Dendritic cell treated with granulocyte-macrophage colony-stimulating factor and Interleukin-4, amounts not matched to agents 40 ng/mL and 50 ng/mL, for 4 days (primary cell): ENCODE data around the gene CASZ1.

Source experiments
- H3K27ac Mint-ChIP-seq: one replicate; pipeline ENCODE4 v1.8.0; 2022; ENCODE audit warnings: mild to moderate bottlenecking, mixed read lengths
- H3K27me3 Mint-ChIP-seq: one replicate; pipeline ENCODE4 v1.8.0; 2022; ENCODE audit warnings: mild to moderate bottlenecking, mixed read lengths
- H3K36me3 Mint-ChIP-seq: one replicate; pipeline ENCODE4 v1.8.0; 2022; ENCODE audit warnings: low read depth, mixed read lengths
- H3K4me1 Mint-ChIP-seq: one replicate; pipeline ENCODE4 v1.8.0; 2022; ENCODE audit warnings: low read depth, mixed read lengths
- H3K4me3 Mint-ChIP-seq: one replicate; pipeline ENCODE4 v1.8.0; 2022; ENCODE audit warnings: mild to moderate bottlenecking, moderate library complexity, mixed read lengths
- H3K9me3 Mint-ChIP-seq: one replicate; pipeline ENCODE4 v1.8.0; 2022; ENCODE audit warnings: mixed read lengths
- intact Hi-C: fragments of 100-400 bp; cut with micrococcal nuclease; formaldehyde crosslinking; loops from one replicate; pipeline ENCODE4 v1.15.0; 2022

Gene CASZ1

DNA sequence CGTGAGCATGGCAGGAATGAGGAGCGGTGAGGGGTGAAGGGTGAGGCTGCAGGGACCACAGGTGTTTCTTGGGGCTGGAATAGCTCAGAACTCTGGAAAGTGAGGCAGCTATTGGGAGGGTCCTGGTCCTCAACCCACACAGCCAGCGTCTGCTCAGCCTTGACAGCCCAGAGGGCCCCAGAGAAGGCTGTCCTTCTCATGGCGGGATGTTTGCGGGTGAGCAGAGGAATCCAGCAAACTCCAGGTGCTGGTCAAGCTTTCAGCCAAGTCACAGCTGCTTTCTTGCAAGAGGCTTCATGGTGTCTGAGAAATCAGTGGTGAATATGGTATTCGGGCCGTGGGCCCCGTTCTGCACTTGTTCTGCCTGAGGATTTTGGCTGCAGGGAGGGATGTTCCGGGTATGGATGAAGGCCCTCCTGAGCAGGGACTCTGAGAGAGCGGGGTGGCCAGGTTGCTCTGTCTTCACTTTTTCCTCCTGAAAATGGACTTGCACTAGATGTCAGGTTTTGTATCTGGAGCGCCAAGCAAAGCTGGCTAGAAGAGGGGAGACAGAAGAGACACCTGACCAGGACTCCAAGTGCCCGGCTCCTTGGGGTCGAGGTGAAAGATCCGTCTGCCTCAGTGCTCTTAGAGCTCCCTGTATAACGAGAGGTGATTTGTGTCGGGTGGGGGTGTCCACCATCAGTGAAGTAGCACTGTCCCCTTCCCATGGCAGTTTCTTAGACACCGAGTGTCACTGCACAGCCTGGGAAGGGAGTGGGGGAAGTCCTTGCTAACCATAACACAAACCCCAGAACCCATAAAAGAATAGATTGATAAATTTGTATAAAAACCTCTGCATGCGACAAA lies 181.8 kb downstream of the CASZ1 start:
- peak overlapping the region; percentile 55 for H3K27ac Mint-ChIP-seq
- H3K27me3 Mint-ChIP-seq = no peaks in the 10 kb centered on the region
- no peak overlapping the region for H3K4me3 Mint-ChIP-seq
- intact Hi-C loops = no loop called here
- H3K9me3 Mint-ChIP-seq = no peaks in the 10 kb centered on the region
- H3K4me1 Mint-ChIP-seq = peaks cover 25% of the 10 kb centered on the region
- H3K36me3 Mint-ChIP-seq = peaks cover 25% of the 10 kb centered on the region

DNA sequence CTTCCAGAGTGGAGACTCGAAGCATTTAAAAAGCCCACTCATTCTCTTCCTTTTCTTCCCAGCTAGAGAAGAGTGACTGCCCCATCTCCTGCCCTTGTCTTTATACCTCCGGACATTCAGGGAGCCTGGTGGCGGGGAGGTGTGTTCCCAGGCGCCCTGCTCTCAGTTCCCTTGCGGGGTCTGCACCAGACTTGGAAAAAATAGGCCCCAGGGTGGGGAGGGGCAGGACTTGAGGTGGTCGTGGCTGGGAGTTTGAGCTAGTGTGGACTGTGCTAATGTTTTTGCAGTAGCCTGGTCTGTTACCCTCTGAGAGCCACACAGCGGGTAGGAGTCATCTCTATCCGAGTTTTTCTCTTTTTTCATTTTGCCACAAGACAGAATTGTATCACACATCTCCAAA lies 182.6 kb downstream of the CASZ1 start:
- Mint-ChIP-seq H3K9me3 (no peaks in the 10 kb centered on the region), H3K27me3 (no peaks in the 10 kb centered on the region), H3K4me3 (no peak overlapping the region), H3K27ac (peak overlapping the region; percentile 55), H3K36me3 (peaks cover 25% of the 10 kb centered on the region), H3K4me1 (peaks cover 25% of the 10 kb centered on the region)
- intact Hi-C loops = no loop called here

DNA sequence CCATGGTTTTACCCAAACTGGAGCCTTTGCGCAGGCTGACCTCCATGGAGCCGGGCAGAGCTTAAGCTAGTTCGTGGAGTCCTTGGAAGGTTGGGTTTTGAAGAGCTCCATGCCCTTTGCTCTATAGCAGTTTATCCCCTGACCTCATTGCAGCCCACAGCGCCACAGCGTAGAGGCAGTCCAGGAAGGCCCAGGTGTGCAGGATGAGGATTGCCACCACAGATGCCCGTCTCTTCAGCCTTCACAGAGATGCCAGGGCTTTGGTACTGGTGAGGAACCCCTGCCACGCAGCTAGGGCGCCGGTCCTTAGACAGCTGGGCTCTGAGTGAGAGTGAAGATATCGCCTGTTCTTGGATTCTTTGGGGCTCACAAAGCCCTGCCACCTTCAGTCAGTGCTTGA lies 183.1 kb downstream of the CASZ1 start:
- peaks cover 25% of the 10 kb centered on the region for H3K4me1 Mint-ChIP-seq
- peaks cover 21% of the 10 kb centered on the region for H3K36me3 Mint-ChIP-seq
- no peak overlapping the region for H3K4me3 Mint-ChIP-seq
- intact Hi-C loops = no loop called here
- H3K27me3 Mint-ChIP-seq = no peaks in the 10 kb centered on the region
- no peaks in the 10 kb centered on the region for H3K9me3 Mint-ChIP-seq
- peak overlapping the region; percentile 55 for H3K27ac Mint-ChIP-seq

DNA sequence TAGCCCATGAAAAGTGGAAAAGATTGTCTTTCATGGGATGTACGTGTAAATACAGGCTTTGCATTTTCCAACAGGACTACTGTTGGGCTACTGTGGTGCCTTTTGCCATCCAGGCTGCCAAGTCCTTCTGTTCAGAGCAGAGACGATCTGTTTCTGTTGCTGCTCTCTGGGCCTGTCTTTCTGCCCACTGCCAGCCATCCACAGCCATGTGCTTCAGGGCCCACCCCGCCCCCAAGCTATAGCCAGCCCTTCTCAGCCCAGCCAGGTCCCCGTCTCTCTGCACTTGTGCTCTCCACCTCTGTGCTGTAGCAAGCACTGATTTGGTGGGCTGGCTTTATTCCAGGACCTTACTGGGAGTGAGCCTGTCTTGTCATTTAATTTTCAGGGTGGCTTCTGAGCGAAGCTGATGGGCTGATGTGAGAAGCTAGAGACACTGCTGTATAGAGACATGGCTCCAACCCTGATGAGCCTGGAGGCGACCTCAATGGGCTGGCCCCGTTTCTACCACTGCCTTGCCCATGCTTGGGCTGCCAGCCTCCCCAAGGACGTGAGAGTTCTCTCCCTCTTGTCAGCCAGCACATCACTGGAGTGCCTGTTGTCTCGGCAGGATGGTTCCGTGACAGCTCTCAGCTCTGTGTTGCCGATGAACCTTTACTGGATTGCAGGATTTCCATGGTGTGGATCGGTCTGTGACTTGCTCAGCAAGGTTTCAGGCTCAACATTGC lies 183.8 kb downstream of the CASZ1 start:
- Mint-ChIP-seq H3K36me3 (peaks cover 17% of the 10 kb centered on the region), H3K4me1 (peaks cover 25% of the 10 kb centered on the region), H3K27ac (no peak overlapping the region), H3K27me3 (no peaks in the 10 kb centered on the region), H3K4me3 (no peak overlapping the region), H3K9me3 (no peaks in the 10 kb centered on the region)
- intact Hi-C loops = no loop called here

DNA sequence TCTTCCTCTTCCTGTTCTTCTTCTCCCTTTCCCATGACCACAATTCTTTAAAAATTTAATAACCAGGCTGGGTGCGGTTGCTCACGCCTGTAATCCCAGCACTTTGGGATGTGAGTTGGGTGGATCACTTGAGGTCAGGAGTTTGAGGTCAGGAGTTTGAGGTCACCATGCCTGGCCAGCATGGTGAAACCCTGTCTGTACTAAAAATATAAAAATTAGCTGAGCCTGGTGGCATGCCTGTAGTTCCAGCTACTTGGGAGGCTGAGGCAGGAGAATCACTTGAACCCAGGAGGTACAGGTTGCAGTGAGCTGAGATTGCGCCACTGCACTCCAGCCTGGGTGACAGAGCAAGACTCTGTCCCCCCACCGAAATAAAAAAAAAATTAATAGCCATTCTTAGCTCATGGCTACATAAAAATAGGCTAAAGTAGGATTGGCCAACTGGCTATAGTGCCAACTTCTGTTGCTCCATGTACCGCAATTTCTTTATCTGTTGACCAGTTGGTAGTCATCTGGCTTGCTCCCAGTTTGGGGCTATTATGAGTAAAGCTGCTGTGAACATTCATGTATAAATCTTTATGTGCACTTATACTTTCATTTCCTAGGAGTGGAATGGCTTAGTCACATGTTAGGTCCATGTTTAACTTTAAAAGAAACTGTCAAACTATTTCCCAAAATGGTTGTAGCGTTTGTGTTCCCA lies 185.4 kb downstream of the CASZ1 start:
- H3K27ac Mint-ChIP-seq = no peak overlapping the region
- peaks cover 25% of the 10 kb centered on the region for H3K4me1 Mint-ChIP-seq
- intact Hi-C loops = no loop called here
- no peak overlapping the region for H3K4me3 Mint-ChIP-seq
- H3K27me3 Mint-ChIP-seq = no peaks in the 10 kb centered on the region
- no peaks in the 10 kb centered on the region for H3K9me3 Mint-ChIP-seq
- peaks cover 10% of the 10 kb centered on the region for H3K36me3 Mint-ChIP-seq

DNA sequence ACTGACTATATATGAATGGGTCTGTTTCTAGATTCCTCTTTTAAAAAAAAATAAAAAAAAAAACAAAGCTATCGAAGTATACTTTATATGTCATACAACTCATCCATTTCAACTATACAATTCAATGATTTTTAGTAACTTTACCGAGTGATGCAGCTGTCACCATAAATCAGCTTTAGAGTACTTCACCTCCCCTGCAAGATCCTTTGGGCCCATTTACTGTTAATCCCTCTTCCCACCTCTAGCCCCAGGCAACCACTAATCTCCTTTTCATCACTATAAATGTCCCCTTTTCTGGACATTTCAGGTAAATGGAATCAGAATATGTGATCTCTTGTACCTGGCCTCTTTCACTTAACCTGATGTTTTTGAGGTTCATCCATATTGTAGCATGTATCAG lies 187.8 kb downstream of the CASZ1 start:
- H3K4me3 Mint-ChIP-seq = no peak overlapping the region
- no peaks in the 10 kb centered on the region for H3K27me3 Mint-ChIP-seq
- no peaks in the 10 kb centered on the region for H3K9me3 Mint-ChIP-seq
- H3K27ac Mint-ChIP-seq = no peak overlapping the region
- intact Hi-C loops = no loop called here
- peaks cover 10% of the 10 kb centered on the region for H3K36me3 Mint-ChIP-seq
- H3K4me1 Mint-ChIP-seq = peaks cover 5% of the 10 kb centered on the region

DNA sequence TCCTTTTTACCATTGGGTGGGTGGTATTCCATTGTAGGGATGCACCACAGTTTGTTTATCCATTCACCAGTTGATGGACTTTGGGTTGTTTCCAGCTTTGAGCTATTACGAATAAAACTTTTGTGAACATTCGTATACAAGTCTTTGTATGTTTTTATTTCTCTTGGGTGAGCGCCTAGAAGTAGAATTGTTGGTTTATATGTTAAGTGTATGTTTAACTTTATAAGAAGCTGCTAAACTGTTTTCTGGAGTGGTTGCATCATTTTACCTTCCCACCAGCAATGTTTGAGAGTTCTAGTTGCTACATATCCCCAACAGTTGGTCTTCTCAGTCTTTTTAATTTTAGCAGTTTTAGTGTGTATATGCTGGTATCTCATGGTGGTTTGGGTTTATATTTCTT lies 189.2 kb downstream of the CASZ1 start:
- intact Hi-C loops = no loop called here
- Mint-ChIP-seq H3K27me3 (no peaks in the 10 kb centered on the region), H3K9me3 (no peaks in the 10 kb centered on the region), H3K36me3 (peaks cover under 1% of the 10 kb centered on the region), H3K4me3 (no peak overlapping the region), H3K4me1 (peaks cover 5% of the 10 kb centered on the region), H3K27ac (no peak overlapping the region)

DNA sequence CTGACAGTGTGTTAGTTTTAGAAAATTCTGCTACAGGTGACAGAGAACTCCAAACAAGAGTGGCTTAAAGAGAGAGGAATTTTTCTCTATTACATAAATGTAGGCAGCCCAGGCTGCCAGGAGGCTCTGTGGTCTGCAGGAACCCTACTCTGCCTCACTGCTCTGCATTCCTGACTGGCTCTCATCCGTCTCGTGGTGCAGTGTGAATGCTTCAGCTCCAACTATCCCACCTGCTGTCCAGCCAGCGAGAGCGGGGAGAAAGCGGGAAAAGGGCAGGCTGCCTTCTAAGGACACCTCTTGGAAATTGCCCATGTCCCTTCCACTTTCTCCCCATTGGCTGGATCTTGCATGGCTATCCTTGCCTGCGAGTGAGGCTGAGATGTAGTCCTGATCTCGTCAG lies 190.4 kb downstream of the CASZ1 start:
- no peak overlapping the region for H3K4me3 Mint-ChIP-seq
- peaks cover 11% of the 10 kb centered on the region for H3K36me3 Mint-ChIP-seq
- no peaks in the 10 kb centered on the region for H3K9me3 Mint-ChIP-seq
- intact Hi-C loops = no loop called here
- H3K4me1 Mint-ChIP-seq = peaks cover 5% of the 10 kb centered on the region
- H3K27me3 Mint-ChIP-seq = no peaks in the 10 kb centered on the region
- H3K27ac Mint-ChIP-seq = no peak overlapping the region

DNA sequence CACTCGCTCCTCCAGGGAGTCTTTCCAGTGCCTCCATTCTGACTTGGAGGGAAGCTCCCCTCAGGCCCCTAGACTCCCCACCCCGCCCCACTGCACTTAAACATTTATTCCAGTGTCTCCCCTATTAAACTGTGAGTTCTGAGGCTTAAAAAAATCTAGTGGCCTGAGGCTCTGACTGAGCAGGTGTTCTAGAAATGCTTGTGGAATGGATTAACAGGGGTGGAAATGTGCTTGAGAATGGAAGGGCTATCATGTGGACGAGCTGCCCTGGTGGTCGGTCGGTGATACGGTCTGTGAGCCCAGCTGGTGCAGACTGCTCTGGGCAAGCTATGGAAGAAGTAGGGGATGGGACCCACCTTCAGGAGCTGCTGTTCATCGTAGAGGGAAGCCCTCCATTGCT lies 191.5 kb downstream of the CASZ1 start:
- Mint-ChIP-seq H3K27ac (no peak overlapping the region), H3K4me3 (no peak overlapping the region), H3K36me3 (peaks cover 11% of the 10 kb centered on the region), H3K27me3 (no peaks in the 10 kb centered on the region), H3K4me1 (no peaks in the 10 kb centered on the region), H3K9me3 (no peaks in the 10 kb centered on the region)
- intact Hi-C loops = no loop called here

DNA sequence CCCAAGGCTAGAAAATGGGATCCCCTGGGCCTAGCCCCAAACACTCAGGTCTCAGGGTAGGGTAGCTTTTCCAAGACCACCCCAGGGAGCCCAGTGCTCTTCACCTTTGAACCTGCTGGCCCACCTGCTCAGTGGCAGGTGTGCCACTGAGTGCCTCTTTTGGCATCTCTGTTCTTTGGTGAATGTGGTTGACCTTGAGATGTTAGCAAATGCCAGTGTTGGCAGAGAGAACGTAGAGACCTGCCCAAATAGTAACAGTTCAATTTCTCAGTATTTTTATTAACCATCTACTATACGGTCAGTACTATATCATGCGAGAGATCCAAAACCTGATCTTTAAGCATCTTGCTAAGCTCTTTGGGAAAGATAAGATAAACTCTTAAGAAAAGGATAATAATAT lies 193.5 kb downstream of the CASZ1 start:
- H3K27ac Mint-ChIP-seq = no peak overlapping the region
- H3K4me3 Mint-ChIP-seq = no peak overlapping the region
- no peaks in the 10 kb centered on the region for H3K27me3 Mint-ChIP-seq
- intact Hi-C loops = no loop called here
- H3K9me3 Mint-ChIP-seq = no peaks in the 10 kb centered on the region
- H3K36me3 Mint-ChIP-seq = peaks cover 24% of the 10 kb centered on the region
- no peaks in the 10 kb centered on the region for H3K4me1 Mint-ChIP-seq

DNA sequence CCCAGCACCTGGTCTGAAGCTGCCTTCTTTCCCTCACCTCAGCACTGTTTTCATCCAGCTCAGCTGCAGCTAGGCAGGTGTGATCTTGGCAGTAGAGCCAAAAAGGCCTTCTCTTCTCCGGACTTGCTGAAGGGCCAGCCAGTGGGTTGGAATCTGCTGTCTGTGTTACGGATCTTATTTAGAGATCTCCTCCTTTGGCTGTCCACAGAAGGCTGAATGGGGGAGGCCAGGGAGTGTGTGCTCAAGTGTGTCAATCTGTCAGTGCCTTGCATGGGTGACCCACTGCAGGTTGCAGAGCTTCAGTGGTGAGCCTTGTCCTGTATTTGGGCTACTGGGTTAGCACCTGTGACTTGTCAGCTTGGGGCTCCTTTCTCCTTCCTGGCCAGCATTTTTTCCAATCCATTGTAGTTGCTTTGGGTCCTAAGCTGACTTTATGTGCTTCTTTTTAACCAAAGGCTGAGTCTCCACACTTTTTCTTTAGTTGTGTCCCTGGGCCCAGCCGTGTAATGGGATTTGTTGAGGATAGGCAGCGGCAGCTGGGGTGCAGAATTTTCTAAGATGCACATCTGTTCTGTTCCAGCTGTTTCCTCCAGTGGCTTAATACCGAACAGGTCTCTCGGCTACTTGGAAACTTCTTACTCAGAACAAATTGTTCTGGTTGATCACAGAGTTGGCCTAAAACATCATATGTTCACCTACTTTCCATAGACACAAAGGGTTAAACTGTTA lies 194.9 kb downstream of the CASZ1 start:
- Mint-ChIP-seq H3K27me3 (no peaks in the 10 kb centered on the region), H3K4me3 (no peak overlapping the region), H3K4me1 (no peaks in the 10 kb centered on the region), H3K9me3 (no peaks in the 10 kb centered on the region), H3K36me3 (peaks cover 24% of the 10 kb centered on the region), H3K27ac (no peak overlapping the region)
- intact Hi-C loops = no loop called here

DNA sequence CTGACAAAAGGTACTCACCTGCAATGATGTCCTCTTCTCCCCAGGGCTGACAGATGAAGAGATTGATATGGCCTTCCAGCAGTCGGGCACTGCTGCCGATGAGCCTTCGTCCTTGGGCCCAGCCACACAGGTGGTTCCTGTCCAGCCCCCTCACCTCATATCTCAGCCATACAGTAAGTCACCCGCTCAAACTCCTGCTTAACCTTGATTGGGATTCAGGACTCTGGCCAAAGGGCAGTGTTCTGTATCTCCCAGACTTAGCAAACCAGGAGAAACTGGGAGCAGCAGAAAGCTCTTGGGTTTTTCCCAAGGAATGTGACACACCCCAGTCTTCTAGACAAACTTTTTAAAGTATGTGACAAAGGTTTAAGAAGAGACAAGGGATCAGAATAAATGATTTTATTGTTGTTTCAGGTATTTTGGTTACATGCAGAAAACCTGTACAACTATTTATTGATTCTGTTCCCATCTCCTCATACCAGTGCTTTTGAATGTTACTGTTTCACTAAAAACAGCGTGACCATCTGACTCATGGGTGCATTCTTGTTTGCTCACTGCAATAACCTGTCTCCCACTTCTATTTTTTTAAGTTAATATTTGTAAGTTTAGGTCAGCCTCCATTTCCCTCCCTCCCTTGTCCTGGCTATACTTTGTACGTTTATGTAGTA lies 197.1 kb downstream of the CASZ1 start:
- intact Hi-C loops = no loop called here
- H3K36me3 Mint-ChIP-seq = peaks cover 24% of the 10 kb centered on the region
- H3K4me3 Mint-ChIP-seq = no peak overlapping the region
- no peaks in the 10 kb centered on the region for H3K9me3 Mint-ChIP-seq
- no peaks in the 10 kb centered on the region for H3K27me3 Mint-ChIP-seq
- H3K27ac Mint-ChIP-seq = no peak overlapping the region
- H3K4me1 Mint-ChIP-seq = no peaks in the 10 kb centered on the region

DNA sequence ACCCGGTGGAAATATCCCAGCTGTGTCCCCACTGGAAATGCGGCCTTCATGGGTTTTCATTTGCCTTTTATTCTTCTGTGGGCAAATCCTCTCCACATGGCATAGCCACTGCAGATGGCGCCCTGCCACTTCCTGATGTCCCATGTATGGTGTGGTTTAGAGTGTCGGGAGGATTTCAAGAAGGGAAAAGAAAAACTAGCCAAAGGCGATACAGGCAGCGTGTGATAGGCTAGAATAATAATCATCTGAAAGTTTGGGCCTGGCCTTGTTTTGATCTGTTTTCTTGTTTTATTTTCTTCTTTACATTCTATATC lies 198.1 kb downstream of the CASZ1 start:
- Mint-ChIP-seq H3K36me3 (peaks cover 24% of the 10 kb centered on the region), H3K4me1 (no peaks in the 10 kb centered on the region), H3K9me3 (no peaks in the 10 kb centered on the region), H3K27ac (no peak overlapping the region), H3K4me3 (no peak overlapping the region), H3K27me3 (no peaks in the 10 kb centered on the region)
- intact Hi-C loops = no loop called here
